LNCAP (cell line): ENCODE measurements around the gene CLPTM1L.

Experiments used
- TF ChIP-seq, protein P1 (sequence below): fragments of 450-650 bp; IDR thresholded peaks from 2 replicates; pipeline ENCODE4 v1.5.1; 2017; ENCODE audit warnings: mild to moderate bottlenecking

The CLPTM1L gene

DNA sequence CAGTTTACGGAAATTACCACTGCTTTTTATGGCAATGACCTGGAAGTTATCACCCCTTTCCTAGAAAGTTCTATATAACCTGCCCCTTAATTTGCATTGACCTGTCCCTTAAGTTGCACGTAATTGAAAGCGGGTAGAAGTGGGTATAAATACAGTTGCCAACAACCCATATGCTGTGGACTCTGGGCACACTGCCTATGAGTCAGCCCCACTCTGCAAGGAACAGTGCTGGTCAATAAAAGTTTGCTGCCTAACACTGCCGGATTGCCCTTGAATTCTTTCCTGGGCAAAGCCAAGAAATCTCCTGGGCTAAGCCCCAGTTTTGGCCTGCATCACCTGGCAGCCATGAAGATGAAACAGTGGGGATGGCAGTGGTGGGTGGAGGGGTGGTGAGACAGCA, 23.9 kb upstream of the CLPTM1L start:
- TF ChIP-seq, protein P1, sequence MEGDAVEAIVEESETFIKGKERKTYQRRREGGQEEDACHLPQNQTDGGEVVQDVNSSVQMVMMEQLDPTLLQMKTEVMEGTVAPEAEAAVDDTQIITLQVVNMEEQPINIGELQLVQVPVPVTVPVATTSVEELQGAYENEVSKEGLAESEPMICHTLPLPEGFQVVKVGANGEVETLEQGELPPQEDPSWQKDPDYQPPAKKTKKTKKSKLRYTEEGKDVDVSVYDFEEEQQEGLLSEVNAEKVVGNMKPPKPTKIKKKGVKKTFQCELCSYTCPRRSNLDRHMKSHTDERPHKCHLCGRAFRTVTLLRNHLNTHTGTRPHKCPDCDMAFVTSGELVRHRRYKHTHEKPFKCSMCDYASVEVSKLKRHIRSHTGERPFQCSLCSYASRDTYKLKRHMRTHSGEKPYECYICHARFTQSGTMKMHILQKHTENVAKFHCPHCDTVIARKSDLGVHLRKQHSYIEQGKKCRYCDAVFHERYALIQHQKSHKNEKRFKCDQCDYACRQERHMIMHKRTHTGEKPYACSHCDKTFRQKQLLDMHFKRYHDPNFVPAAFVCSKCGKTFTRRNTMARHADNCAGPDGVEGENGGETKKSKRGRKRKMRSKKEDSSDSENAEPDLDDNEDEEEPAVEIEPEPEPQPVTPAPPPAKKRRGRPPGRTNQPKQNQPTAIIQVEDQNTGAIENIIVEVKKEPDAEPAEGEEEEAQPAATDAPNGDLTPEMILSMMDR: no peak

DNA sequence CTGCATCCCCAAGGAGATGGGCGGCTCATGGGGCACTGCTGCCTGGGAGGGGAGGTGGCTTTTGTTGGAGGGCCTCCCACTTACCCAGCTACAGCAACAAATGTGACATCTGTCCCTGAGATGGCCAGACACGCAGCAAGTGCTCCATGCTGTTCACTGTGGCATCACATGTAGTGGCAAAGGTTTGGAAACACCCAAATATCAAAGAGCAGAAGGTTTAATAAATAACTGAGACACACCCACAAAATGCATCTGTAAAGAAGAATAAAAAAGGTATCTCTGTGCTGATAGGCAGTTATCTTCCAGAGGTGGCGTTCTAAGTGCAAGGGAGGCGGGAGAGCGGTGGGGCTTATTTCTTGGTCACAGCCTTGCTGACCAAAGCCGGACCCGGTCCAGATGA, 23.3 kb upstream of the CLPTM1L start:
- TF ChIP-seq, protein P1: no peak

DNA sequence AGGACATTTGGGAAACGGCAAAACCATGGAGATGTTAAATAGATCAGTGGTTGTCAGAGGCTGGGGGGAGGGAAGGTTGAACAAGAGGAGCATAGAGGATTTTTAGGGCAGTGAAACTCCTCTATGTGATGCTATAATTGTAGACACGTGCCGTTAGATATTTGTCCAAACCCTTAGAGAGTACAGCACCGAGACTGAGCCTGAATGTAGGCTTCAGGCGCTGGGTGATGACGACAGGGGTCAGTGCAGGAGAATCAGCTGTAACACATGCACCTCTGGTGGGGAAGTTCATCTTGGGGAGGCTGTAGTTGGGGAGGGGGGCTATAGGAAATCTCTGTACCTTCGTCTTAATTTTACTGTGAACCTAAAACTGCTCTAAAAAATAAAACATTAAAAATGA, 22.2 kb upstream of the CLPTM1L start:
- TF ChIP-seq, protein P1: no peak

DNA sequence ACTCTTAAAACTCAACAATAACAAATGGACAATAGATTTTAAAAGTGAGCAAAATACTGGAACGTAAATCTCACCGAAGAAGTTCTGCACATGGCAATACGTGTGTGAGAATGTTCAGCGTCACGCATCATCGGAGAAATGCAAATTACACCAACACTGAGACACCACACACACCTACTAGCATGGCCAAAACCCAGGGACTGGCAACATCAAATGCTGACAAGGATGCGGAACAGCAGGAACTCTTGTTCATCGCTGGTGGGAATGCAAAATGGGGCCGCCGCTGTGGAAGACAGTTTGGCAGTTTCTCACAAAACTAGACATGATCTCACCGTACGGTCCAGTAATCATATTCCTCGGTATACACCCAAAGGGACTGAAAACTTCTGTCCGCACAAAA, 21.6 kb upstream of the CLPTM1L start:
- TF ChIP-seq, protein P1: no peak

DNA sequence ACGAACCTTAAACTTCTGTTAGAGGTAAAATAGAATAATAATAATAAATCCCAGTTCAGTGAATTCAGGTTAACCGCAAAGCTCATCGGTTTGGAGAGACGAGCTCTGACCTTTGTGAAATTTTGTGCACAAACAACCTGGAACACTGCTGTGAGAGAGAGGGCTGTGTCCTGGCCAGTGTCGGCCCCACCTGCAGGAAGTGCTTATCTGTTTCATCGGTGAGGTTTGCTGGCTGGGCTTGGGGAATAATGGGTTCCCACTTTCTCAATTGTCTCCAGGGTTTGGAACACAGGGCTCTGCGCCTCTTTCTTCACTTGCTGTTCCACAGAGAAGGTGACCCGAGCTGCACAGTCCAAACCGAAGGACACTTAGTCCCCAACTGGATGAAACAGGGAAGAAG, 19.3 kb upstream of the CLPTM1L start:
- TF ChIP-seq, protein P1: no peak

DNA sequence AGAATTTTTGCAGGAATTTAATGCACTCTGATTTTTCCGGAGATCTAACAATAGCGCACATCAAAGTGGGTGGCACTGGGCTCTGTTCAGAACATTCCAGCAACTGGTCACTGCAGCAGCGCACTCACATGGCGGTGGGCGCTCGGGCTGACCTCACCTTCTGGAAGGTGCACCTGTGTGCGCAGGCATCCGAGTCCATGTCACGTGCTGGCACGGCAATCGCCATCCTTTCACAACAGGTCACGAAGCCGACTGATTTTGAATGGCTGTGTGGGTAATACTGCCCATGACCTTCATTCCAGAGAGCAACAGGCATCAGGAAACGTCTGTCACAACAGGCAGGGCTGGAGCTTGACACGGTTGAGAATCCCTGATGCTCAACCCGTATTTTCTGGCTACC, 18.7 kb upstream of the CLPTM1L start:
- TF ChIP-seq, protein P1: no peak

DNA sequence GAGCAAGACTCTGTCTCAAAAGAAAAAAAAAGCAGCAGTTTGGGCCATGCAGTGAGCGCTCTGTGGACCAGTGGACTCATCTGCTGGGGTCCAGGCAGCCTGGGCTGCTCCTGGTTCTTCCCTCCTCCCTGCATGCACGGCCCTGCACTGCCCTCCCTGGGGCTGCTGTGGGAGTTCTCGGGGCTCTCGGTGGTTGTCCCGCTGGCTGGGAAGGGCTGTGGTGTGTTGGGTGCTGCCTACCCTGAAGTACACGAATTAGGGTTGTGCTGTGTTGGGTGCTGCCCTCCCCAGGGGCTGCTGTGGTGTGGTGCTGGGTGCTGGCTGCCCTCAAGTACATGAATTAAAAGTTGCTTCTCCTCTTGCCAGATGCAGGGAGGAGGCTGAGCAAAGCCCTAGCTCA, 18.3 kb upstream of the CLPTM1L start:
- TF ChIP-seq, protein P1: no peak

DNA sequence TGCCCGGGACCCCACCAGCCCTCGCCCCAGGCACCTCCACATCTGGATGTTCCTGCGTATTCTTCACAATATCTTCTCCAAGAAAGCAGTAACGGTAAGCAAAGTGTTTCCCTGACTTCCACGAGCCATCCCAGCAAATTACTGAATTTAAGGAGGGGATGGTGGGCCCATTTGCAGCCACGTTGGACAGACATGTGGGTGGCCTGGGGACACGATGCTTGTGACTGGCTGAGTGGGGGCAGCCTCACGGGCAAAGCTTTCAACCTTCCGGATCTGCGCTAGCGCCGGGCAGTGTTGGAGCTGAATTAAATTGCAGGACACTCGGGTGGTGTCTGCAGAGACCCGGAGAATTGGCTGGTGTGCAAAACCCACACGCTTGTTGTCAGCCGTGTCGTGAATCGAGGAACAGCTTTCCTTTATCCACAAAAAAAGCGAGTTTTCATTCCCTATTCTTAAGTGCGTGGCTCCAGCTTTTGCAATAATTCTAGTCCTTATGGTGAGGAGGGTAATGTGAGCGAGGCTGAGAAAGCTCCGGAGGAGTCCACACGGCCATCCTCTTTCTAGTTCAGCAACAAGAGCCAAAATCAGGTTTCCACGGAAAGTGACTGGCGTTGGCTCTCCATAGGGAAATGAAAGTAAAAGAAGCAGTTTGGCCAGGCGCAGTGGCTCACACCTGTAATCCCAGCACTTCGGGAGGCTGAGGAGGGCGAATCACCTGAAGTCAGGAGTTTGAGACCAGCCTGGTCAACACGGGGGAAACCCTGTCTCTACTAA, 17.5 kb upstream of the CLPTM1L start:
- TF ChIP-seq, protein P1: no peak
